GM12892 (cell line): ENCODE results near the gene NCOA4.

Experiments
- POLR2AphosphoS5 ChIP-seq: IDR thresholded peaks from 2 replicates; pipeline ENCODE4 v1.6.1; 2011; ENCODE audit warnings: low read depth, low read length, control low read depth
- TAF1 ChIP-seq: IDR thresholded peaks from 2 replicates; pipeline ENCODE4 v1.6.1; 2011; ENCODE audit warnings: low read depth, mild to moderate bottlenecking, control low read depth, low read length, borderline replicate concordance

DNA sequence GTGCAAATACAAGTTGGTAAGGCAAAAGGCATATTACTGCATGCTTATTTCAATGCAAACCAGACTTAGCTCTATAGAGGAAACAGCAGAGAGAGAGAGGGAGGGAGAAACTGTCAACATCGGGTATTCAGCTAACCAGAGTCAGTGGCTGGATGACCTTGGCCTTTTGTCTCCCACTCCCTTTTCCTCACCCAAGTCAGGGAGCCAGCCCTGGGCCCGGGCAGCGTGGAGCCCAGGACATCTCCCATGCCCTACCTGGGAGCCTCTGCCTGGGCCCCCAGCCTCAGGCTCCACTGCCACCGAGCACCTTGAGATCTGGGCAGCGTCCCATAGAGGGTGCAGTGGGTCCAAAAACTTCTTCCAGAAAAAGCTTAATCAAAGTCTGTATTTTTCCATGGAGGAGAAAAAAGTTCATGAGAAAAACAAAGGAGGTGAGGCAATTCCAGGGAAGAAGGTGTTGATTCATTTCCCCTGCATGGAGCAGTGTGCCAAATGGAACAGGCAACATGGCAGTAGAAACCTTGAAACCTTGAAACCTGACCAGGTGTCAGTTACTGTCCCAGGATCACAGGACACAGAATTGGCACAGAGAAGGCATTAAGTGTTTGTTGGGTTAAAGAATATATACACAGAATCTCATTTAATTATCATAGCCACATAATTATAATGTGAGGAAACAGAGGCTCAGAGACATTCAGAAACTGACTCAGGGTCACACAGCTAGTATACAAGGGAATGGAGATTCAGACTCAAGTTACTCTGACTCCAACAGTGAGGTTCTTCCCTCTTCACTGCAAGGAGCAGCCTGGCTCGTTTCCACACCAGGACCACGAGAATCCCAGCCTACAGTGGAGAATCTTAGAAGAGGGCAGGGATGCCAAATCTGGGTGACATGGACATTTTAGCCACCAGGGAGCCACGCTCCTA, 5.8 kb upstream of the NCOA4 start:
- TF ChIP-seq POLR2AphosphoS5 (no peak), TAF1 (no peak)
